Measurements from ENCODE around the gene C20orf204.
"Not testable (repeated sequence)": the region's sequence is repeated elsewhere in the genome, so short reads cannot be mapped to it uniquely, and the experiment has no call there.

C20orf204 gene

GRCh38 chr20:64084685-64085152 is 48.7 kb downstream of the C20orf204 start:
- DNase-seq = no peak

- DNase-seq = no peak
Measured at GRCh38 chr20:64086801-64087200, 50.8 kb downstream of the C20orf204 start.

- DNase-seq = not testable (repeated sequence)
Measured at GRCh38 chr20:64087226-64087825, 51.3 kb downstream of the C20orf204 start.

- not testable (repeated sequence) for DNase-seq
Measured at GRCh38 chr20:64088586-64088985, 52.6 kb downstream of the C20orf204 start.
